Panc1 (cell line): ENCODE measurements around the gene SSBP2. TPM values are rescaled to one million over a fixed set of nuclear protein-coding genes. Genes with fewer than 3 reads are reported as not detected.

Experiments
- ATAC-seq: fragments of 200-7000 bp; cut with Tn5 transposase; 2 replicates; pipeline ENCODE4 v1.9.1; 2020; ENCODE audit warnings: mild to moderate bottlenecking, moderate library complexity
- BruUV-seq: library from RNA; stranded (reverse); fragments of 400-500 nt; replicated peaks from 2 replicates; lab custom pipeline; 2021; lab: Mats Ljungman, UMichigan
- CTCF ChIA-PET: fragments of 300-600 bp; sonication (Branson Sonifier 250); formaldehyde crosslinking; loops from one replicate; lab custom pipeline; 2022; ENCODE audit warnings: antibody characterized with exemption; lab: Charles Lee
- POLR2A ChIA-PET: fragments of 300-600 bp; sonication (Branson Sonifier 250); formaldehyde crosslinking; loops from one replicate; lab custom pipeline; 2022; ENCODE audit warnings: antibody characterized with exemption; lab: Charles Lee
- DNase-seq: peaks from one replicate; pipeline ENCODE4 v3.0.0-alpha.2; 2010; ENCODE audit warnings: low read depth, low spot score
- H3K27ac ChIP-seq: 2 replicates; pipeline ENCODE4 v1.5.1; 2011; ENCODE audit warnings: mild to moderate bottlenecking, low read length, inconsistent platforms
- H3K27me3 ChIP-seq: fragments of 200-500 bp; sonication (Bioruptor generic); 2 replicates; pipeline ENCODE4 v1.6.0; 2014; ENCODE audit warnings: low read length, inconsistent platforms; ENCODE audit not compliant: control insufficient read depth, insufficient read depth
- H3K36me3 ChIP-seq: fragments of 200-500 bp; sonication (Bioruptor generic); 2 replicates; pipeline ENCODE4 v1.5.1; 2014; ENCODE audit warnings: inconsistent platforms, mild to moderate bottlenecking, low read length, moderate library complexity; ENCODE audit not compliant: control insufficient read depth, insufficient read depth
- H3K4me1 ChIP-seq: 2 replicates; pipeline ENCODE4 v1.5.1; 2011; ENCODE audit warnings: inconsistent platforms, mild to moderate bottlenecking, low read length, moderate library complexity; ENCODE audit not compliant: control insufficient read depth, insufficient read depth
- H3K4me3 ChIP-seq, 2 experiments: 2 replicates each; pipeline ENCODE4 v1.5.1; 2011 to 2012; ENCODE audit warnings: low read depth in 2 of 2, low read length in 2 of 2, mild to moderate bottlenecking in 2 of 2, inconsistent platforms in 1 of 2, moderate library complexity in 1 of 2
- H3K9me3 ChIP-seq: fragments of 200-500 bp; sonication (Bioruptor generic); 2 replicates; pipeline ENCODE4 v1.5.1; 2014; ENCODE audit warnings: low read depth, mild to moderate bottlenecking, inconsistent platforms, low read length, moderate library complexity; ENCODE audit not compliant: control insufficient read depth, insufficient read depth
- POLR2AphosphoS5 ChIP-seq: IDR thresholded peaks from 2 replicates; pipeline ENCODE4 v1.6.1; 2012; ENCODE audit warnings: mild to moderate bottlenecking, low read depth, low read length, moderate library complexity
- SIN3A ChIP-seq: IDR thresholded peaks from 2 replicates; pipeline ENCODE4 v1.6.1; 2012; ENCODE audit warnings: low read depth, mild to moderate bottlenecking, low read length, moderate library complexity, borderline replicate concordance; ENCODE audit not compliant: insufficient read depth
- TCF7L2 ChIP-seq: IDR thresholded peaks from 2 replicates; pipeline ENCODE4 v1.6.1; 2011; ENCODE audit warnings: mild to moderate bottlenecking, low read depth, low read length, inconsistent platforms
- in situ Hi-C: cut with HindIII; loops from 2 replicates; pipeline ENCODE4 v1.10.0; 2016; ENCODE audit warnings: low sequenced_read_pairs, low pct_unique_long_range_greater_than_20kb
- intact Hi-C: fragments of 100-400 bp; cut with micrococcal nuclease; formaldehyde crosslinking; loops from one replicate; pipeline ENCODE4 v1.10.0; 2022; ENCODE audit not compliant: unreplicated experiment
- total RNA-seq: library from RNA; stranded (reverse); gene quantifications from one replicate; pipeline ENCODE4 v1.2.1, GENCODE V29; 2021; ENCODE audit not compliant: unreplicated experiment
- TF ChIP-seq, protein P1 (sequence below): fragments of 450-650 bp; IDR thresholded peaks from 2 replicates; pipeline ENCODE4 v1.5.1; 2017; ENCODE audit warnings: mild to moderate bottlenecking
- TF ChIP-seq, protein P2 (sequence below), 2 experiments: IDR thresholded peaks; 2 replicates each; pipeline ENCODE4 v1.6.1; 2011 to 2012; ENCODE audit warnings: low read depth in 2 of 2, control low read depth in 1 of 2, low read length in 1 of 2, mild to moderate bottlenecking in 1 of 2, moderate library complexity in 1 of 2; ENCODE audit not compliant: insufficient read depth in 1 of 2

SSBP2 gene
- total RNA-seq, 1 experiment from 2014 or later = 16.3 TPM

GRCh38 chr5:81549123-81549522, 201.8 kb downstream of the SSBP2 start:
- ChIA-PET POLR2A (no interaction called here), CTCF (no interaction called here)
- no peaks in the 10 kb centered on the region for H3K27me3 ChIP-seq
- DNase-seq (no peak), ATAC-seq (no peak)
- no peaks in the 10 kb centered on the region for H3K36me3 ChIP-seq
- TF ChIP-seq SIN3A (no peak), TCF7L2 (no peak), POLR2AphosphoS5 (no peak)
- TF ChIP-seq, protein P1, sequence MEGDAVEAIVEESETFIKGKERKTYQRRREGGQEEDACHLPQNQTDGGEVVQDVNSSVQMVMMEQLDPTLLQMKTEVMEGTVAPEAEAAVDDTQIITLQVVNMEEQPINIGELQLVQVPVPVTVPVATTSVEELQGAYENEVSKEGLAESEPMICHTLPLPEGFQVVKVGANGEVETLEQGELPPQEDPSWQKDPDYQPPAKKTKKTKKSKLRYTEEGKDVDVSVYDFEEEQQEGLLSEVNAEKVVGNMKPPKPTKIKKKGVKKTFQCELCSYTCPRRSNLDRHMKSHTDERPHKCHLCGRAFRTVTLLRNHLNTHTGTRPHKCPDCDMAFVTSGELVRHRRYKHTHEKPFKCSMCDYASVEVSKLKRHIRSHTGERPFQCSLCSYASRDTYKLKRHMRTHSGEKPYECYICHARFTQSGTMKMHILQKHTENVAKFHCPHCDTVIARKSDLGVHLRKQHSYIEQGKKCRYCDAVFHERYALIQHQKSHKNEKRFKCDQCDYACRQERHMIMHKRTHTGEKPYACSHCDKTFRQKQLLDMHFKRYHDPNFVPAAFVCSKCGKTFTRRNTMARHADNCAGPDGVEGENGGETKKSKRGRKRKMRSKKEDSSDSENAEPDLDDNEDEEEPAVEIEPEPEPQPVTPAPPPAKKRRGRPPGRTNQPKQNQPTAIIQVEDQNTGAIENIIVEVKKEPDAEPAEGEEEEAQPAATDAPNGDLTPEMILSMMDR = no peak
- TF ChIP-seq, protein P2, sequence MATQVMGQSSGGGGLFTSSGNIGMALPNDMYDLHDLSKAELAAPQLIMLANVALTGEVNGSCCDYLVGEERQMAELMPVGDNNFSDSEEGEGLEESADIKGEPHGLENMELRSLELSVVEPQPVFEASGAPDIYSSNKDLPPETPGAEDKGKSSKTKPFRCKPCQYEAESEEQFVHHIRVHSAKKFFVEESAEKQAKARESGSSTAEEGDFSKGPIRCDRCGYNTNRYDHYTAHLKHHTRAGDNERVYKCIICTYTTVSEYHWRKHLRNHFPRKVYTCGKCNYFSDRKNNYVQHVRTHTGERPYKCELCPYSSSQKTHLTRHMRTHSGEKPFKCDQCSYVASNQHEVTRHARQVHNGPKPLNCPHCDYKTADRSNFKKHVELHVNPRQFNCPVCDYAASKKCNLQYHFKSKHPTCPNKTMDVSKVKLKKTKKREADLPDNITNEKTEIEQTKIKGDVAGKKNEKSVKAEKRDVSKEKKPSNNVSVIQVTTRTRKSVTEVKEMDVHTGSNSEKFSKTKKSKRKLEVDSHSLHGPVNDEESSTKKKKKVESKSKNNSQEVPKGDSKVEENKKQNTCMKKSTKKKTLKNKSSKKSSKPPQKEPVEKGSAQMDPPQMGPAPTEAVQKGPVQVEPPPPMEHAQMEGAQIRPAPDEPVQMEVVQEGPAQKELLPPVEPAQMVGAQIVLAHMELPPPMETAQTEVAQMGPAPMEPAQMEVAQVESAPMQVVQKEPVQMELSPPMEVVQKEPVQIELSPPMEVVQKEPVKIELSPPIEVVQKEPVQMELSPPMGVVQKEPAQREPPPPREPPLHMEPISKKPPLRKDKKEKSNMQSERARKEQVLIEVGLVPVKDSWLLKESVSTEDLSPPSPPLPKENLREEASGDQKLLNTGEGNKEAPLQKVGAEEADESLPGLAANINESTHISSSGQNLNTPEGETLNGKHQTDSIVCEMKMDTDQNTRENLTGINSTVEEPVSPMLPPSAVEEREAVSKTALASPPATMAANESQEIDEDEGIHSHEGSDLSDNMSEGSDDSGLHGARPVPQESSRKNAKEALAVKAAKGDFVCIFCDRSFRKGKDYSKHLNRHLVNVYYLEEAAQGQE (IDR thresholded peaks at IDR 0.05; ENCODE audit: insufficient read depth in 1 of 2, low read depth in 2 of 2, low read length in 1 of 2) = no peak
- in situ Hi-C loops = no loop called here
- no peak overlapping the region for H3K27ac ChIP-seq
- intact Hi-C loops = no loop called here
- H3K9me3 ChIP-seq = no peaks in the 10 kb centered on the region
- peaks cover 13% of the 10 kb centered on the region; the same call in 1 of the 2 replicates for H3K4me1 ChIP-seq
- H3K4me3 ChIP-seq = no peak overlapping the region
- BruUV-seq = no TSS peak

GRCh38 chr5:81547001-81547400, 203.9 kb downstream of the SSBP2 start:
- no peaks in the 10 kb centered on the region for H3K27me3 ChIP-seq
- no peaks in the 10 kb centered on the region for H3K4me1 ChIP-seq
- H3K9me3 ChIP-seq = no peaks in the 10 kb centered on the region
- no TSS peak for BruUV-seq
- TF ChIP-seq, protein P2 (IDR thresholded peaks at IDR 0.05; ENCODE audit: insufficient read depth in 1 of 2, low read depth in 2 of 2, low read length in 1 of 2) = no peak
- TF ChIP-seq SIN3A (no peak), POLR2AphosphoS5 (no peak)
- DNase-seq = no peak
- no peak overlapping the region for H3K4me3 ChIP-seq
- in situ Hi-C loops (no loop called here), intact Hi-C loops (no loop called here)
- no peak overlapping the region for H3K27ac ChIP-seq
- no peak for ATAC-seq
- CTCF ChIA-PET = no interaction called here
- POLR2A ChIA-PET = interaction anchor here (0.6 kb wide), 1 partner anchor 19 kb away, joined by 3 read pairs; no protein-coding TSS in a partner anchor
- H3K36me3 ChIP-seq = no peaks in the 10 kb centered on the region
